Muscle layer of duodenum (tissue), 2 donors: ENCODE data around the gene OTOF.

Experiments used
- H3K27ac ChIP-seq: one replicate; pipeline ENCODE4 v1.7.0; 2013; ENCODE audit warnings: mild to moderate bottlenecking, low read length
- H3K27me3 ChIP-seq: one replicate; pipeline ENCODE4 v1.7.0; 2013; ENCODE audit warnings: low read depth, mild to moderate bottlenecking, control low read depth, low read length
- H3K36me3 ChIP-seq, 2 donors: one replicate each; pipeline ENCODE4 v1.7.0; 2013; ENCODE audit warnings: low read length in 2 of 2, control low read depth in 1 of 2, mild to moderate bottlenecking in 1 of 2; ENCODE audit not compliant: insufficient read depth in 2 of 2, control insufficient read depth in 1 of 2
- H3K4me1 ChIP-seq, 2 donors: one replicate each; pipeline ENCODE4 v1.7.0; 2013; ENCODE audit warnings: low read length in 2 of 2, mild to moderate bottlenecking in 2 of 2, control low read depth in 1 of 2, moderate library complexity in 1 of 2; ENCODE audit not compliant: insufficient read depth in 2 of 2, control insufficient read depth in 1 of 2
- H3K4me3 ChIP-seq, 2 donors: one replicate each; pipeline ENCODE4 v1.7.0; 2013; ENCODE audit warnings: low read length in 2 of 2, low read depth in 1 of 2, mild to moderate bottlenecking in 1 of 2
- H3K9me3 ChIP-seq, 2 donors: one replicate each; pipeline ENCODE4 v1.7.0; 2013; ENCODE audit warnings: low read length in 2 of 2, control low read depth in 1 of 2, mild to moderate bottlenecking in 1 of 2; ENCODE audit not compliant: control insufficient read depth in 1 of 2
- donor health status: healthy.

The OTOF gene

DNA sequence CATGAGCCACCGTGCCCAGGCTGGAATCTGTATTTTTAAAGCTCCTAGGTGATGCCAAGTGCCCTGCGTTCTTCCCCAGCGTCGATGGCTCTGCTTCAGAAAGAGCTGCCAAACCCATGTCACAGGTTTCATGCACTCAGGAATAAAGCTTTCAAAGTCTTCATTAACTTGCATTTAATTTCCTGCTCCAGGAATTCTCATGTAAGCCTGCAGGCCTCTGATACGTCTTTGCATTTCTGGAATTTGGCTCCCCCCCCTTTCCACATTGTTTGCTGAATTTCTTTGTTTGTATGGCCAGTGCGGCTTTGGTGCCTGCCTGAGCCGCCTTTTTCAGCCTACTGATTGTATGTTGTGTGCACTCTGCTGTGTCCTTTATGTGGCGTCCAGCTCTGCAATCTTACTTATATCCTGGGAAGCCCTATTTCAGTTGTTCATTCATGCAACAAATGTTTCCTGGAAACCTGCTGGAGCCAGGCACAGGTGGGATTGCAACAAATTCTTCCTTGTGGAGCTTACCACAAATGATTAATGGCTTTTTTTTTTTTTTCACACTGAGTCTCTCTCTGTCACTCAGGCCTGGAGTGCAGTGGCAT, 17.9 kb upstream of the OTOF start:
- Histone ChIP-seq H3K27me3 (no peaks in the 10 kb centered on the region), H3K9me3 (no peaks in the 10 kb centered on the region), H3K36me3 (no peaks in the 10 kb centered on the region), H3K4me1 (no peaks in the 10 kb centered on the region), H3K27ac (no peak overlapping the region), H3K4me3 (no peak overlapping the region)

DNA sequence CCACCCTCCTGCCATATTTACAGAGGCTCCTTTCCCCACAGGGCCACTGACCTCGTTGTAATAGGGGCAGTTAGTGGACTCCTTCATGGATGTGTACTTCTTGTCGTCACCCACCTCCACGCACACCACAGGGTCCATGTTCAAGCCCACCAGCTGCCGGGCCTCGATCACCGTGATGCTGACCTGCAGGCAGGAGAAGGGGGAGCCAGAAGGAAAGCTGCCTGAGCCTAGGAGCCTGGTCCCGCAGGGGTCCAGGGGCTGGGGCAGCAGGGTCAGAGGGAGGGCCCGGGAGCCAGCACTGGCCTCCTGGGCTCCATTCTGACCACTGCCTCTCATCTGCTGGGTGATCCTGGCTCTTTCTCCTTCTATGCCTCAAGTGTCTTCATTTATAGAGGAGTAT, 17.0 kb upstream of the OTOF start:
- no peaks in the 10 kb centered on the region for H3K4me1 ChIP-seq
- no peak overlapping the region for H3K27ac ChIP-seq
- no peaks in the 10 kb centered on the region for H3K36me3 ChIP-seq
- H3K4me3 ChIP-seq, result no peak overlapping the region
- no peaks in the 10 kb centered on the region for H3K9me3 ChIP-seq
- no peaks in the 10 kb centered on the region for H3K27me3 ChIP-seq

DNA sequence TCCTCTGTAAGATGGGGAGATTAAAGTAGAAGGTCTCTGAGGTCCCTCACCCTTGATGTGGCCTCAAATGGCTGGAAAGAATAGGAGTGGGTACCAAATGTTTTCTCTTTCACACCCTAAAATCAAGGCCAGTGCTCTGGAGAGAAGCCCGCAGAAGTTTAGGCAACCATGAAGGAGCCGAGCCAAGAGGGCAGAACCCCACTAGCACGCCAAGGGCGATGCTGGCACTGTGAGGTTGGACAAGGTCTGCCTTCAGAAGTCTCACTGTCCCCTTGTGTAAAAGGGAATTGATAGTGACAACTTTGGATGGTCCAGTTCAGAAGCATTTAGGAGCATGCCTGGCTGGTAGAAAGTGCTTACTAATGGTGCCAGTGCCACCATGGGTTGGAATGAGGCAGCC, 16.3 kb upstream of the OTOF start:
- Histone ChIP-seq H3K9me3 (no peaks in the 10 kb centered on the region), H3K36me3 (no peaks in the 10 kb centered on the region), H3K4me1 (no peaks in the 10 kb centered on the region), H3K27me3 (no peaks in the 10 kb centered on the region), H3K4me3 (no peak overlapping the region), H3K27ac (no peak overlapping the region)

DNA sequence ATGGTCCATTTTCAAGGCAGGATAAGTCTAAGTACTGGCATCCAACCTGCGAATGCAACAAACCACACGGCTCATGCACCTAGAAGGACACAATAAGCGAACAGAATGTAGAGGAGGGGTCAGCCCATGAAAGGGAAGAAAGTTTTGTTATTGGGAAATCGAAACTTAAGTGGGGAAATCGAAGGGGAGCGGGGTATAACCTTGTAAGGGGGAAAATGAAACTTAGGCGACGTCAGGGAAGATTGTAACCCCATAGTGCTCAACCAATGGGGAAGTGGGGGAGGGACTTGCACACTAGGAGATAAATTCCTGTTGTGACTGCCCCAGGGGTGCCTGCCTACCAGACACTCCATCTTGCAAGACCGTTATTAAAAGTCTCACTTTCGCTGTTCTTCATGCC, 15.6 kb upstream of the OTOF start:
- Histone ChIP-seq H3K4me3 (no peak overlapping the region), H3K27me3 (no peaks in the 10 kb centered on the region), H3K36me3 (no peaks in the 10 kb centered on the region), H3K4me1 (no peaks in the 10 kb centered on the region), H3K9me3 (no peaks in the 10 kb centered on the region), H3K27ac (no peak overlapping the region)

DNA sequence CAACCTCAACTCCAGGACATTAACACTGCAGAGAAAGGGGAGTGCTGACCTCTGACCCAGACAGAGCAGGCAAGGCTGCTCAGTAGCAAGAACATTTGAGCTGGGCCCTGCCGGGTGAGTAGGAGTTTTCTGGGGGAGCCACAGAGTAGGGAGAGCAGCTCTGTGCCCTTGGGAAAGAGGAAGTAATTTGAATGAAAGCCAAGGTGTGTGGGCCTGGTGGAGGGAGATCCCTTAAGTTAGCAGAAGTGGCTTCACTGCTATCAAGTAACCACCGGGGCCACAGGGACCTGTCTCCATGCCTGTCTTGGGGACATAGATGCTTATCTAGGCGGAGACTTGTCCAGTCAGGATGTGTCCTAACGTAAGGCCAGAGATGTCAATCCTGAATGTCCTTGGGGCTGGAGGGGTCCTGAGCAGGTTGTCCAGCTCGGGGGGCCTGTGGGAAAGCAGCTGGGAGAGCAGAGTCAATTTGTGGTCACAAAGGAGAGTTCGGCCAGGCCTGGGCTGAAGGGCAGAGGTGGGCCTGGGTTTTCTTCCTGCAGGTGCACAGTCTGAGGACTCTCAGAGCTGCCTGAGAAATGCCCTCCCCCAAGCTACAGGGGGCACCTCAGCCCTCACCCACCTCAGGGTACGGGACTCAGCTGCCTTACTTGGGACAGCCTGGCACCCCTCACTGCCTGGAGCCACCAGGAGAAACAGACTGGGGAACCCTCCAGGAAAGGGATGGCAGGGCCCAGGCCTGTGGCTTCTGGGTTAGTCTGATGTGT, 15.0 kb upstream of the OTOF start:
- Histone ChIP-seq H3K4me3 (no peak overlapping the region), H3K36me3 (no peaks in the 10 kb centered on the region), H3K27me3 (no peaks in the 10 kb centered on the region), H3K27ac (no peak overlapping the region), H3K9me3 (no peaks in the 10 kb centered on the region), H3K4me1 (no peaks in the 10 kb centered on the region)

DNA sequence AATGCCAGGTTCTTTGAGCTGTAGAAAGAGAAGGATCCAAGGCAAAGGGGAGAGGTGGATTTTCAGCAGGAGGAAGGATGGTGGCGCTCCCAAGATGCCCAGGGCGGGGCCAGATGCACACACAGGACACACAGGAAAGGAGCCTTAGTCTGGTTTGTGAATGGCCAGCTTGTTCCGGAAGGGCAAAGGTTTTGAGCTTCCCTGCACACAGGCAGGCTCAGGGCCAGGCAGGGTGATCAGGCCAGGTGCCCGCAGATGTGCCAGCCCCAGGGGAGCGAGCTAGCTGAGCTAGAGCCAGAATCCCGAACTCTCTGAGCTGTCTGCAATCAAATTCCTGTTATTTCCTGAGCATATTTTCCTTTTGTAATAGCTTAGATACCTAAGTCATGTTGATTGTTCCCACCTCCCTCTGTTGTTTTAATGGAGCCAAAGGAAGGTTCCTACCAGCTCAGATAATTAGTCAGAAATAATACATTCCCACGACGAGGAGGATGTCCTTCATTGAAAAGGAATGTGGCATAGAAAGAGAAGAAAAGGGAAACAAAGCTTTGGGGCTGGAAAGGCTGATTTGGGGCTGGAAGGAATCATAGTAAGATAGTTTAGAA, 13.7 kb upstream of the OTOF start:
- no peaks in the 10 kb centered on the region for H3K27me3 ChIP-seq
- H3K9me3 ChIP-seq, result no peaks in the 10 kb centered on the region
- H3K36me3 ChIP-seq, result no peaks in the 10 kb centered on the region
- H3K4me1 ChIP-seq, result no peaks in the 10 kb centered on the region
- no peak overlapping the region for H3K27ac ChIP-seq
- no peak overlapping the region for H3K4me3 ChIP-seq

DNA sequence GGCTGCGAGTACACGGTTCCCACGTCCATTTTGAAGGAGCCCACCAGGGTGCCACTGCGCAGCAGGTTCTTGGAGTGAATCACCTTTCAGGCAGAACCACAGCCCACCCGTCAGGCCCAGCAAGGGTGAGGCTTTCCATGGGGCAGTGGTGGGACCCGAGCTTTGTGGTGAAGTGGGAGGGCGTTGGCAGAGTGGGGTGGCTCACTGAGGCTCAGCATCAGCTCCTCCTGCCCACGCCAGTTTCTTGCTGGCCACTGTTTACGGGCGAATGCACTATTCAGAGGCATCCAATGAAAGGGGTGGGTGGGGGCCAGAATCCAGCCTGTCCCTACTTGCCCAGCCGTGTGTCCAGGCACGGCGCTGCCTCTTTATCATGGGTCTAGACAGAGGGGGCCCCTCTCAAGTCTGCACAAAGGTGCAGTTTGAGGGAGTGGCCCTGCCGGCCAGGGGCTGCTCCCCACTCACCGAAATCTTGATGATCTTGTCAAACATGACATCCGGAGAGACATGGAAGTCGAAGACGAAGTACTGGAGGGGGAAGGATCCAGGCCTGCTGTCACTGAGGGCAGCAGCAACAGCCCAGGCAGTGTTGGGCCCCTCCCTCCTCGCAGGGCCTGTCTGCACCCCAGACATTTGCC, 11.4 kb upstream of the OTOF start:
- H3K4me1 ChIP-seq, result no peaks in the 10 kb centered on the region
- H3K9me3 ChIP-seq, result no peaks in the 10 kb centered on the region
- no peak overlapping the region for H3K4me3 ChIP-seq
- no peaks in the 10 kb centered on the region for H3K36me3 ChIP-seq
- no peak overlapping the region for H3K27ac ChIP-seq
- no peaks in the 10 kb centered on the region for H3K27me3 ChIP-seq

DNA sequence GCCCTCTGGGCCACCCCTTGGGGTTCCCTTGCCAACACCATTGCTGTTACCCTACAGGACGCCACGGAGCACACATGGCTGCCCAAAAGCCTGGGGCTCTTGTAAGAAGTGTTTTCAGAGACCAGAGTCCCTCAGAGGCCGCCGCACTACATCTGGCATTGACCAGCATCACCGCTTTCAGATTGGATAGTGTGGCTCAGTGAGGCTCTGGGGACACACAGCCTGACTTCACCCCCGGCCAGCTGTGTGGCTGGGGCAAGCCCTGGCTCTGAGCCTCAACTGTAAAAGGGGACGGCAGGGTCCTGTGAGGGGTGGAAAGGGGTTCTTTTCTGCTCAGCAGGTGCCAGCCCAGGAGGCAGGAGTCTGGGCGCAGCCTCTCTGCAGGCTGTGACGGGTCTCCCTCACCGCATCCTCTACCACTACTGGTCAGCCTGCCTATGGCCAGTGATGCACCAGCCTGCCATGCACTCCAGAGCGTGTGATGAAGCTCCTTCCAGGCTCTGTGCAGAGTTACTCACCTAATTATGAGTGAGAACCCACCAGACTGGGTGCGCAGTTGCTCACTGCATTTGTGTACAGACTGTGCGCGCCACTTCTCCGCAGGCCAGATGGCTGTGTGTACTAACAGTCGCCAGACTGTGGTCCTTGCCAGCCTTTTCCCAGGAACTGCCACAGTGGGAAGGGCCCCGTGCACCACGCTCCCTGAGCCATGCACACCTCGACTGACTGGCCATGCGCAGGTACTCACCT, 10.7 kb upstream of the OTOF start:
- Histone ChIP-seq H3K4me1 (no peaks in the 10 kb centered on the region), H3K27ac (no peak overlapping the region), H3K36me3 (no peaks in the 10 kb centered on the region), H3K27me3 (no peaks in the 10 kb centered on the region), H3K9me3 (no peaks in the 10 kb centered on the region), H3K4me3 (no peak overlapping the region)

DNA sequence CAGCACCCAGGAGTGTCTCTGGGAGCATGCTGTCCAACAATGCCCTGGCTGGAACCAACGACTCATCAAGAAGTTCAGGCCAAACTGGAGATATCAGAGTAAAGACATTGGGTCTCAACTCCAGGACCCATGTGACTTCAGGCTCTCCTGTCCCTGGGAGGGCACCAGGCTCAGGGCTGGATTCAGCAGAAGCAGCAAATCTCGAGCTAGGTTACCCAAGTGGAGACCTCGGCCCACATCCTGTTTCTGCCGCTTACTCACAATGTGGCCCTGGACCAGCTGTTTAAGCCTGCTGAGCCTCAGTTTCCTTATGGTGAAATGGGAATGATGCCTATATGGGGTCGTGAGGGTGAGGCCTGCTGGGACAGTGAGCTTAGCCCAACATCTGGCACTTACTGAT, 9.3 kb upstream of the OTOF start:
- Histone ChIP-seq H3K4me1 (no peaks in the 10 kb centered on the region), H3K27me3 (no peaks in the 10 kb centered on the region), H3K36me3 (no peaks in the 10 kb centered on the region), H3K4me3 (no peak overlapping the region), H3K9me3 (no peaks in the 10 kb centered on the region), H3K27ac (no peak overlapping the region)

DNA sequence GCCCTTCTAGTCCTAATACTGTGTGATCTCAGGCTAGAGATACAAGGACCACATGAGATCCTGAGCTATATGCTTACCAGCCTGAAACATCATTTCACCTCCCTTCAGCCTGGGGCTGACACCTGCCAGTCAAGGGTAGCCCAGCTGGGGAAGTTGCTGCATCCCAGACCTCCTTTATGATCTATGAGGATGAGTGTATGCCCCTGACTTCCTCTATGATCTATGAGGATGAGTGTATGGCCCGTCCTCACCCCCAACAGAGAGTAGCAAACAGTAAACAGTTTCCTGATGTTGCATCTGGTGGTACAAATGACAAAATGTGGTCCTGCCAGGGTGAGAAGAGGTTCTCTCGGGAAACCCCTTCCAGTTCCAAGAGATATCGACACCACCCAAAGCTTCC, 8.9 kb upstream of the OTOF start:
- no peaks in the 10 kb centered on the region for H3K27me3 ChIP-seq
- no peak overlapping the region for H3K4me3 ChIP-seq
- H3K36me3 ChIP-seq, result no peaks in the 10 kb centered on the region
- H3K27ac ChIP-seq, result no peak overlapping the region
- H3K9me3 ChIP-seq, result no peaks in the 10 kb centered on the region
- no peaks in the 10 kb centered on the region for H3K4me1 ChIP-seq
